DOHH2 (cell line): Measurements from ENCODE around the gene PLIN1.

ENCODE experiments used
- EZH2phosphoT487 ChIP-seq: fragments of 200-600 bp; sonication (generic); IDR thresholded peaks from 2 replicates; pipeline ENCODE4 v1.6.1; 2017; ENCODE audit warnings: borderline replicate concordance, mild to moderate bottlenecking, antibody characterized with exemption, low read length, moderate library complexity, mixed read lengths
- TF ChIP-seq, protein P1 (sequence below): fragments of 200-600 bp; sonication (generic); IDR thresholded peaks from one replicate; pipeline ENCODE4 v1.5.1; 2014; ENCODE audit warnings: antibody characterized with exemption, mild to moderate bottlenecking, low read depth, low read length; ENCODE audit not compliant: poor library complexity, severe bottlenecking

DNA sequence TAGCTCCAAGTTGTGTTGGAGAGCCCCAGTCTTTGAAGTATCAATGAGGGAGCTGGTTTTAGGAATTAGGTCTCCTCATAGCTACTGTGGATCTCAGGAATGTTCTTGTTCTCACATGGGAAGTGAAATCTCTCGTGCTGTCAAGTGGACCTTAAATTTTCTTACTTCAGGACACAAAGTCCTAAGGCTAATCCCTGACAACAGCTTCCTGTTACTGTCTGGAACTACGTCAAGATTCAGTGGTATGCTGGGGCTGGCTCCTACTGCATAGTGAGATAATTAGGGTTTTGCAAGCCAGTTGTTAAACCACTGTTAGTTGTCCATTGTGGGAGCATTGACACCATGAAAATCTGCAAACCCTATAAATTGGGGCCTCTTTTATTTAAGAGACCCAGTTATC is 49.1 kb upstream of the PLIN1 start:
- TF ChIP-seq, protein P1, sequence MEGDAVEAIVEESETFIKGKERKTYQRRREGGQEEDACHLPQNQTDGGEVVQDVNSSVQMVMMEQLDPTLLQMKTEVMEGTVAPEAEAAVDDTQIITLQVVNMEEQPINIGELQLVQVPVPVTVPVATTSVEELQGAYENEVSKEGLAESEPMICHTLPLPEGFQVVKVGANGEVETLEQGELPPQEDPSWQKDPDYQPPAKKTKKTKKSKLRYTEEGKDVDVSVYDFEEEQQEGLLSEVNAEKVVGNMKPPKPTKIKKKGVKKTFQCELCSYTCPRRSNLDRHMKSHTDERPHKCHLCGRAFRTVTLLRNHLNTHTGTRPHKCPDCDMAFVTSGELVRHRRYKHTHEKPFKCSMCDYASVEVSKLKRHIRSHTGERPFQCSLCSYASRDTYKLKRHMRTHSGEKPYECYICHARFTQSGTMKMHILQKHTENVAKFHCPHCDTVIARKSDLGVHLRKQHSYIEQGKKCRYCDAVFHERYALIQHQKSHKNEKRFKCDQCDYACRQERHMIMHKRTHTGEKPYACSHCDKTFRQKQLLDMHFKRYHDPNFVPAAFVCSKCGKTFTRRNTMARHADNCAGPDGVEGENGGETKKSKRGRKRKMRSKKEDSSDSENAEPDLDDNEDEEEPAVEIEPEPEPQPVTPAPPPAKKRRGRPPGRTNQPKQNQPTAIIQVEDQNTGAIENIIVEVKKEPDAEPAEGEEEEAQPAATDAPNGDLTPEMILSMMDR: no peak
- TF ChIP-seq EZH2phosphoT487: no peak
